WTC11 (cell line): ENCODE data around the gene ZNF438. TPM values are rescaled to one million over a fixed set of nuclear protein-coding genes. Genes with fewer than 3 reads are reported as not detected.

Source experiments
- ATAC-seq: fragments of 200-7000 bp; cut with Tn5 transposase; 2 replicates; pipeline ENCODE4 v1.10.0; 2021; ENCODE audit warnings: mild to moderate bottlenecking, moderate library complexity
- CTCF ChIA-PET: fragments of 300-600 bp; sonication (Branson Sonifier 250); formaldehyde crosslinking; loops from one replicate; lab custom pipeline; 2021; ENCODE audit warnings: antibody characterized with exemption; lab: Charles Lee
- POLR2A ChIA-PET: fragments of 350-600 bp; sonication (Branson Sonifier 250); formaldehyde crosslinking; loops from one replicate; lab custom pipeline; 2021; ENCODE audit warnings: antibody characterized with exemption; lab: Charles Lee
- DNase-seq: peaks from one replicate; pipeline ENCODE4 v3.0.0; 2021; ENCODE audit warnings: low spot score
- H3K27ac Mint-ChIP-seq: 2 replicates; pipeline ENCODE4 v1.8.0; 2021; ENCODE audit warnings: mixed read lengths
- H3K27me3 Mint-ChIP-seq: 2 replicates; pipeline ENCODE4 v1.8.0; 2021; ENCODE audit warnings: low read depth, mild to moderate bottlenecking, moderate library complexity, mixed read lengths
- H3K36me3 Mint-ChIP-seq: 2 replicates; pipeline ENCODE4 v1.8.0; 2021; ENCODE audit warnings: mixed read lengths
- H3K4me1 Mint-ChIP-seq: 2 replicates; pipeline ENCODE4 v1.8.0; 2022; ENCODE audit warnings: mixed read lengths
- H3K4me3 Mint-ChIP-seq: 2 replicates; pipeline ENCODE4 v1.8.0; 2021; ENCODE audit warnings: mild to moderate bottlenecking, moderate library complexity, mixed read lengths
- H3K9me3 Mint-ChIP-seq: 2 replicates; pipeline ENCODE4 v1.8.0; 2021; ENCODE audit warnings: mixed read lengths
- CBFB ChIP-seq: sonication (generic); formaldehyde crosslinking; IDR thresholded peaks from 2 replicates; pipeline ENCODE4 v1.8.1; 2022; ENCODE audit warnings: mild to moderate bottlenecking, low read depth, missing genetic modification reagents
- FOXP1 ChIP-seq: sonication (generic); formaldehyde crosslinking; IDR thresholded peaks from 2 replicates; pipeline ENCODE4 v1.8.0; 2022; ENCODE audit warnings: missing genetic modification reagents, mild to moderate bottlenecking, moderate library complexity, borderline replicate concordance
- GTF2I ChIP-seq: fragments of 250-450 bp; sonication (Bioruptor Pico); conservative IDR thresholded peaks from 2 replicates; pipeline ENCODE4 v1.4.0; 2021; ENCODE audit warnings: mild to moderate bottlenecking
- HMGA2 ChIP-seq: fragments of 250-450 bp; sonication (Bioruptor Pico); IDR thresholded peaks from 2 replicates; pipeline ENCODE4 v1.4.0; 2021; ENCODE audit warnings: mild to moderate bottlenecking, moderate library complexity
- KAT7 ChIP-seq: sonication (generic); formaldehyde crosslinking; IDR thresholded peaks from 2 replicates; pipeline ENCODE4 v1.8.1; 2023; ENCODE audit warnings: missing genetic modification reagents, mild to moderate bottlenecking, borderline replicate concordance
- MXD4 ChIP-seq: fragments of 250-450 bp; sonication (Bioruptor Pico); IDR thresholded peaks from 2 replicates; pipeline ENCODE4 v1.8.0; 2021; ENCODE audit warnings: mild to moderate bottlenecking, moderate library complexity, borderline replicate concordance
- NFATC4 ChIP-seq: fragments of 250-450 bp; sonication (Bioruptor Pico); IDR thresholded peaks from 2 replicates; pipeline ENCODE4 v1.9.0; 2021; ENCODE audit warnings: mild to moderate bottlenecking
- TCF7 ChIP-seq: sonication (generic); formaldehyde crosslinking; IDR thresholded peaks from 2 replicates; pipeline ENCODE4 v1.8.0; 2022; ENCODE audit warnings: mild to moderate bottlenecking, low read depth, missing genetic modification reagents, moderate library complexity
- TEAD4 ChIP-seq: sonication (generic); formaldehyde crosslinking; IDR thresholded peaks from 2 replicates; pipeline ENCODE4 v1.8.0; 2022; ENCODE audit warnings: mild to moderate bottlenecking, missing genetic modification reagents
- ZNF263 ChIP-seq: sonication (generic); formaldehyde crosslinking; IDR thresholded peaks from 2 replicates; pipeline ENCODE4 v1.8.1; 2022; ENCODE audit warnings: low read depth, mild to moderate bottlenecking, moderate library complexity, missing genetic modification reagents
- ZNF416 ChIP-seq: fragments of 250-450 bp; sonication (Bioruptor Pico); IDR thresholded peaks from 2 replicates; pipeline ENCODE4 v1.9.0; 2021; ENCODE audit warnings: mild to moderate bottlenecking, inconsistent platforms
- total RNA-seq: library from RNA; stranded (reverse); gene quantifications from 3 replicates; pipeline ENCODE4 v1.2.3, GENCODE V29; 2021
- TF ChIP-seq, protein P1 (sequence below): sonication (generic); formaldehyde crosslinking; conservative IDR thresholded peaks from 2 replicates; pipeline ENCODE4 v1.8.1; 2023; ENCODE audit warnings: mild to moderate bottlenecking, low read depth, missing genetic modification reagents, moderate library complexity
- TF ChIP-seq, protein P2 (sequence below): fragments of 250-450 bp; sonication (Bioruptor Pico); IDR thresholded peaks from 2 replicates; pipeline ENCODE4 v1.8.0; 2021; ENCODE audit warnings: mild to moderate bottlenecking
- TF ChIP-seq, protein P3 (sequence below): fragments of 250-450 bp; sonication (Bioruptor Pico); IDR thresholded peaks from 2 replicates; pipeline ENCODE4 v1.9.0; 2021; ENCODE audit warnings: mild to moderate bottlenecking
- TF ChIP-seq, protein P4 (sequence below): fragments of 250-450 bp; sonication (Bioruptor Pico); IDR thresholded peaks from 2 replicates; pipeline ENCODE4 v2.1.2; 2022; ENCODE audit warnings: mild to moderate bottlenecking, moderate library complexity
- TF ChIP-seq, protein P5 (sequence below): sonication (generic); formaldehyde crosslinking; IDR thresholded peaks from 2 replicates; pipeline ENCODE4 v1.8.0; 2022; ENCODE audit warnings: missing genetic modification reagents
- TF ChIP-seq, protein P6 (sequence below): sonication (generic); formaldehyde crosslinking; IDR thresholded peaks from 2 replicates; pipeline ENCODE4 v1.8.1; 2023; ENCODE audit warnings: mild to moderate bottlenecking, missing genetic modification reagents

Gene ZNF438
- total RNA-seq, 1 experiment from 2014 or later: 1.9 TPM

DNA sequence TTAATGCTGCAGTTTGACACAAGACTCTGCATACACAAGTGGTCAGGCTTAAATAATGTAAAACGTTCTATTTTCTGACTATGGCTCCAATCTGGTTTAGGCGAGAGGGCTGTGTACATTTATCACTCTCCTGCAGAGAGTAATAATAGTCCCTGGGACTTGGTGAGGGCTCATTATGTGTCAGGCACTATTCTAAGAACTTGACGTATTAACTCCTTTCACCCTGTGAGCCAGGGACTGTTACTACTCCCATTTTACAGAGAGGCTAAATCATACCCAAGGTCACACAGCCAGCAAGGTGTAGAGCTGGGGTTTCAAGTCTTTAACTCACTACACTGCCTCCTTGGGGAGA lies 214.9 kb downstream of the ZNF438 start (continued):
- TF ChIP-seq, protein P1, sequence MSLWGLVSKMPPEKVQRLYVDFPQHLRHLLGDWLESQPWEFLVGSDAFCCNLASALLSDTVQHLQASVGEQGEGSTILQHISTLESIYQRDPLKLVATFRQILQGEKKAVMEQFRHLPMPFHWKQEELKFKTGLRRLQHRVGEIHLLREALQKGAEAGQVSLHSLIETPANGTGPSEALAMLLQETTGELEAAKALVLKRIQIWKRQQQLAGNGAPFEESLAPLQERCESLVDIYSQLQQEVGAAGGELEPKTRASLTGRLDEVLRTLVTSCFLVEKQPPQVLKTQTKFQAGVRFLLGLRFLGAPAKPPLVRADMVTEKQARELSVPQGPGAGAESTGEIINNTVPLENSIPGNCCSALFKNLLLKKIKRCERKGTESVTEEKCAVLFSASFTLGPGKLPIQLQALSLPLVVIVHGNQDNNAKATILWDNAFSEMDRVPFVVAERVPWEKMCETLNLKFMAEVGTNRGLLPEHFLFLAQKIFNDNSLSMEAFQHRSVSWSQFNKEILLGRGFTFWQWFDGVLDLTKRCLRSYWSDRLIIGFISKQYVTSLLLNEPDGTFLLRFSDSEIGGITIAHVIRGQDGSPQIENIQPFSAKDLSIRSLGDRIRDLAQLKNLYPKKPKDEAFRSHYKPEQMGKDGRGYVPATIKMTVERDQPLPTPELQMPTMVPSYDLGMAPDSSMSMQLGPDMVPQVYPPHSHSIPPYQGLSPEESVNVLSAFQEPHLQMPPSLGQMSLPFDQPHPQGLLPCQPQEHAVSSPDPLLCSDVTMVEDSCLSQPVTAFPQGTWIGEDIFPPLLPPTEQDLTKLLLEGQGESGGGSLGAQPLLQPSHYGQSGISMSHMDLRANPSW (CRISPR knock-in tag): no peak
- TF ChIP-seq MXD4 (CRISPR knock-in tag): no peak
- TF ChIP-seq ZNF416: no peak
- no peak for TF ChIP-seq FOXP1
- TF ChIP-seq, protein P2, sequence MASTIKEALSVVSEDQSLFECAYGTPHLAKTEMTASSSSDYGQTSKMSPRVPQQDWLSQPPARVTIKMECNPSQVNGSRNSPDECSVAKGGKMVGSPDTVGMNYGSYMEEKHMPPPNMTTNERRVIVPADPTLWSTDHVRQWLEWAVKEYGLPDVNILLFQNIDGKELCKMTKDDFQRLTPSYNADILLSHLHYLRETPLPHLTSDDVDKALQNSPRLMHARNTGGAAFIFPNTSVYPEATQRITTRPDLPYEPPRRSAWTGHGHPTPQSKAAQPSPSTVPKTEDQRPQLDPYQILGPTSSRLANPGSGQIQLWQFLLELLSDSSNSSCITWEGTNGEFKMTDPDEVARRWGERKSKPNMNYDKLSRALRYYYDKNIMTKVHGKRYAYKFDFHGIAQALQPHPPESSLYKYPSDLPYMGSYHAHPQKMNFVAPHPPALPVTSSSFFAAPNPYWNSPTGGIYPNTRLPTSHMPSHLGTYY (CRISPR knock-in tag): no peak
- TF ChIP-seq, protein P3, sequence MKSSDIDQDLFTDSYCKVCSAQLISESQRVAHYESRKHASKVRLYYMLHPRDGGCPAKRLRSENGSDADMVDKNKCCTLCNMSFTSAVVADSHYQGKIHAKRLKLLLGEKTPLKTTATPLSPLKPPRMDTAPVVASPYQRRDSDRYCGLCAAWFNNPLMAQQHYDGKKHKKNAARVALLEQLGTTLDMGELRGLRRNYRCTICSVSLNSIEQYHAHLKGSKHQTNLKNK (CRISPR knock-in tag): no peak
- TF ChIP-seq, protein P4, sequence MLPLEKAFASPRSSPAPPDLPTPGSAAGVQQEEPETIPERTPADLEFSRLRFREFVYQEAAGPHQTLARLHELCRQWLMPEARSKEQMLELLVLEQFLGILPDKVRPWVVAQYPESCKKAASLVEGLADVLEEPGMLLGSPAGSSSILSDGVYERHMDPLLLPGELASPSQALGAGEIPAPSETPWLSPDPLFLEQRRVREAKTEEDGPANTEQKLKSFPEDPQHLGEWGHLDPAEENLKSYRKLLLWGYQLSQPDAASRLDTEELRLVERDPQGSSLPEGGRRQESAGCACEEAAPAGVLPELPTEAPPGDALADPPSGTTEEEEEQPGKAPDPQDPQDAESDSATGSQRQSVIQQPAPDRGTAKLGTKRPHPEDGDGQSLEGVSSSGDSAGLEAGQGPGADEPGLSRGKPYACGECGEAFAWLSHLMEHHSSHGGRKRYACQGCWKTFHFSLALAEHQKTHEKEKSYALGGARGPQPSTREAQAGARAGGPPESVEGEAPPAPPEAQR (CRISPR knock-in tag): no peak

DNA sequence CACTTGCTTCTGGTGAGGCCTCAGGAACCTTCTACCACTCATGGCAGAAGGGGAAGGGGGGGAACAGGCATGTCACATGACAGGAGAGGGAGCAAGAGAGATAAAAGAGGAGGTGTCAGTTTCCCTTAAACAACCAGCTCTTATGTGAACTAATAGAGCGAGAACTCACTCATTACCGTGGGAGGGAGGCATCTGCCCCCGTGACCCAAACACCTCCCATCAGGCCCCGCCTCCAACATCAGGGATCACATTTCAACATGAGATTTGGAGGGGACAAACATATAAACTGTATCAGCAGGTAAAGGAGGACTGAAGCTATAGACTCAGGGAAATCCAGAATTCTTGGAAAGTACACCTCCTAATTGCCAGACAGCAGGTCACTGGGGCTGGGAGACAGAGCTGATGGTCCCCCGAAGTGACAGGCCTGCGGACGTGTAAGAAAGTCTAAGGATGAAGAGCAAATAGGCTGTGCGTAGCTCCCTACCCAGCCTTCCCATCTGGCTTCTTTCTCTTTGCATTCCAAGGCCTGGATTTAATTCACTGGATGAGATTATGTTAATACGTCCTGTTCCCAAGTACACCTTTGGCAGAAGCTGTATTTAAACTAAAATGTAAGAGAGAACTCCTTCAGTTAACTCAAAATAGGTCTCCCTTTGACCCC lies 215.4 kb downstream of the ZNF438 start:
- H3K9me3 Mint-ChIP-seq: no peaks in the 10 kb centered on the region
- CTCF ChIA-PET: no interaction called here
- ATAC-seq (no peak), DNase-seq (no peak)
- TF ChIP-seq TCF7 (CRISPR knock-in tag): no peak
- no peak for TF ChIP-seq KAT7
- H3K4me1 Mint-ChIP-seq: peaks cover 27% of the 10 kb centered on the region
- no peak overlapping the region for H3K27ac Mint-ChIP-seq
- H3K27me3 Mint-ChIP-seq: peaks cover 6% of the 10 kb centered on the region
- H3K36me3 Mint-ChIP-seq: no peaks in the 10 kb centered on the region
- no peak overlapping the region for H3K4me3 Mint-ChIP-seq
- POLR2A ChIA-PET: no interaction called here

DNA sequence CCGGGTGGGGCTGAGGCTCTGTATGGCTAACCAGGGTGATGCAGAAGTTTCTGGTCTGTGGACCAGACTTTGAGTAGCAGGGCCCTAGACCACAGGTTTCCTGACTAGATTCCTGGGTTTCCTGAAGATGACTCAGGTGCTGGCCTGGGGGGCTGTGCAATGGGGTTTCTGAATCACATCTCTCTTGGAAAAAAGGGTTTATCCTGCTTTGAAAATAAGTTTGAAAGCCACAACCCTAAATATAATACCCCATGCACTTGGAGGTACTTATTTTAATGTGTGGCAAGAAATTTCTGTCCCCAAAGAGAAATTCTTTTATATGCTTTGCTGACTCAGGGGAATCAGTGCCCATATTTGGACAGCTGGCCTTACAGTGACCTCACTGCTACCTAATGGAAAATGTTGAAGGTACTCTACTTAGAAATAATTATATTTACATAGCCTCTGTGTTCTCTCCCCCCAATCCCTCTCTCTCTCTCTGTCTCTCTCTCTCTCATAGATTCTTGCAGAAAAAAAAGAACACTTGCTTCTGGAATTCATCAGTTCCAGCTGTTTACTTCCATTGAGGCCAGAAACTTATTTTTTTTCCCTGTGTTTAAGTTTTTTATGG lies 217.7 kb downstream of the ZNF438 start:
- DNase-seq (no peak), ATAC-seq (no peak)
- Mint-ChIP-seq H3K4me1 (peaks cover 24% of the 10 kb centered on the region), H3K27ac (no peak overlapping the region), H3K36me3 (no peaks in the 10 kb centered on the region), H3K4me3 (no peak overlapping the region), H3K9me3 (no peaks in the 10 kb centered on the region), H3K27me3 (peaks cover under 1% of the 10 kb centered on the region)
- TF ChIP-seq, protein P5, sequence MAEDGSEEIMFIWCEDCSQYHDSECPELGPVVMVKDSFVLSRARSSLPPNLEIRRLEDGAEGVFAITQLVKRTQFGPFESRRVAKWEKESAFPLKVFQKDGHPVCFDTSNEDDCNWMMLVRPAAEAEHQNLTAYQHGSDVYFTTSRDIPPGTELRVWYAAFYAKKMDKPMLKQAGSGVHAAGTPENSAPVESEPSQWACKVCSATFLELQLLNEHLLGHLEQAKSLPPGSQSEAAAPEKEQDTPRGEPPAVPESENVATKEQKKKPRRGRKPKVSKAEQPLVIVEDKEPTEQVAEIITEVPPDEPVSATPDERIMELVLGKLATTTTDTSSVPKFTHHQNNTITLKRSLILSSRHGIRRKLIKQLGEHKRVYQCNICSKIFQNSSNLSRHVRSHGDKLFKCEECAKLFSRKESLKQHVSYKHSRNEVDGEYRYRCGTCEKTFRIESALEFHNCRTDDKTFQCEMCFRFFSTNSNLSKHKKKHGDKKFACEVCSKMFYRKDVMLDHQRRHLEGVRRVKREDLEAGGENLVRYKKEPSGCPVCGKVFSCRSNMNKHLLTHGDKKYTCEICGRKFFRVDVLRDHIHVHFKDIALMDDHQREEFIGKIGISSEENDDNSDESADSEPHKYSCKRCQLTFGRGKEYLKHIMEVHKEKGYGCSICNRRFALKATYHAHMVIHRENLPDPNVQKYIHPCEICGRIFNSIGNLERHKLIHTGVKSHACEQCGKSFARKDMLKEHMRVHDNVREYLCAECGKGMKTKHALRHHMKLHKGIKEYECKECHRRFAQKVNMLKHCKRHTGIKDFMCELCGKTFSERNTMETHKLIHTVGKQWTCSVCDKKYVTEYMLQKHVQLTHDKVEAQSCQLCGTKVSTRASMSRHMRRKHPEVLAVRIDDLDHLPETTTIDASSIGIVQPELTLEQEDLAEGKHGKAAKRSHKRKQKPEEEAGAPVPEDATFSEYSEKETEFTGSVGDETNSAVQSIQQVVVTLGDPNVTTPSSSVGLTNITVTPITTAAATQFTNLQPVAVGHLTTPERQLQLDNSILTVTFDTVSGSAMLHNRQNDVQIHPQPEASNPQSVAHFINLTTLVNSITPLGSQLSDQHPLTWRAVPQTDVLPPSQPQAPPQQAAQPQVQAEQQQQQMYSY (CRISPR knock-in tag): no peak
- TF ChIP-seq CBFB (no peak), NFATC4 (CRISPR knock-in tag) (no peak), GTF2I (CRISPR knock-in tag) (no peak), FOXP1 (no peak), TEAD4 (no peak), HMGA2 (CRISPR knock-in tag) (no peak), ZNF263 (CRISPR knock-in tag) (no peak)
- TF ChIP-seq, protein P6, sequence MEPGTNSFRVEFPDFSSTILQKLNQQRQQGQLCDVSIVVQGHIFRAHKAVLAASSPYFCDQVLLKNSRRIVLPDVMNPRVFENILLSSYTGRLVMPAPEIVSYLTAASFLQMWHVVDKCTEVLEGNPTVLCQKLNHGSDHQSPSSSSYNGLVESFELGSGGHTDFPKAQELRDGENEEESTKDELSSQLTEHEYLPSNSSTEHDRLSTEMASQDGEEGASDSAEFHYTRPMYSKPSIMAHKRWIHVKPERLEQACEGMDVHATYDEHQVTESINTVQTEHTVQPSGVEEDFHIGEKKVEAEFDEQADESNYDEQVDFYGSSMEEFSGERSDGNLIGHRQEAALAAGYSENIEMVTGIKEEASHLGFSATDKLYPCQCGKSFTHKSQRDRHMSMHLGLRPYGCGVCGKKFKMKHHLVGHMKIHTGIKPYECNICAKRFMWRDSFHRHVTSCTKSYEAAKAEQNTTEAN (CRISPR knock-in tag): no peak
- ChIA-PET CTCF (interaction anchor here (1.4 kb wide), 1 partner anchor 29 kb away, joined by 3 read pairs; no protein-coding TSS in a partner anchor), POLR2A (no interaction called here)
